SH-SY5Y (cell line): ENCODE results near the gene LRRC56.

Source experiments
- GATA2 ChIP-seq: IDR thresholded peaks from 2 replicates; pipeline ENCODE4 v1.6.1; 2011; ENCODE audit warnings: mild to moderate bottlenecking, low read depth, low read length
- GATA3 ChIP-seq: IDR thresholded peaks from 2 replicates; pipeline ENCODE4 v1.6.1; 2011; ENCODE audit warnings: low read depth, mild to moderate bottlenecking, low read length, moderate library complexity

- no peak for TF ChIP-seq GATA2
- no peak for TF ChIP-seq GATA3
Observed at GRCh38 chr11:526192-526591, 11.1 kb upstream of the LRRC56 start.
